Measurements from ENCODE around the gene SH2D4B. TPM values are rescaled to one million over a fixed set of nuclear protein-coding genes. Genes with fewer than 3 reads are reported as not detected.

Gene SH2D4B
- total RNA-seq, 1 experiment from 2014 or later = 0.24 TPM

GRCh38 chr10:80681142-80681541, 143.4 kb downstream of the SH2D4B start:
- BruUV-seq (replicated peaks) = no TSS peak
- TF ChIP-seq EZH2 (IDR thresholded peaks at IDR 0.05; ENCODE audit: low read depth) (no peak), CTCF (conservative IDR thresholded peaks at IDR 0.05) (no peak)
- Histone ChIP-seq H4K20me1 (ENCODE audit: insufficient read depth) (no peaks in the 10 kb centered on the region), H3K9me2 (ENCODE audit: insufficient read depth) (0 out of 2 replicates have a peak, but pooled peaks cover 4% of the 10 kb centered on the region), H3K36me3 (ENCODE audit: low read depth) (no peaks in the 10 kb centered on the region), H3K4me1 (replicated peaks; ENCODE audit: insufficient read depth) (no peaks in the 10 kb centered on the region), H3K9me3 (ENCODE audit: insufficient read depth, low read depth) (no peaks in the 10 kb centered on the region), H3K27ac (no peak overlapping the region), H2AFZ (no peak overlapping the region), H3K4me2 (no peak overlapping the region), H3K27me3 (ENCODE audit: insufficient read depth, low read depth) (peaks cover 10% of the 10 kb centered on the region; the same call in 1 of the 2 replicates), H3K79me2 (ENCODE audit: low read depth) (no peaks in the 10 kb centered on the region), H3K4me3 (no peak overlapping the region), H3F3A (ENCODE audit: insufficient read depth, low read depth) (no peaks in the 10 kb centered on the region)
- CTCF ChIA-PET = no interaction called here
- DNase-seq = no peak
- POLR2A ChIA-PET (ENCODE audit: unreplicated experiment) = no interaction called here
- intact Hi-C loops (cut with micrococcal nuclease; ENCODE audit: unreplicated experiment) = no loop called here

DNA sequence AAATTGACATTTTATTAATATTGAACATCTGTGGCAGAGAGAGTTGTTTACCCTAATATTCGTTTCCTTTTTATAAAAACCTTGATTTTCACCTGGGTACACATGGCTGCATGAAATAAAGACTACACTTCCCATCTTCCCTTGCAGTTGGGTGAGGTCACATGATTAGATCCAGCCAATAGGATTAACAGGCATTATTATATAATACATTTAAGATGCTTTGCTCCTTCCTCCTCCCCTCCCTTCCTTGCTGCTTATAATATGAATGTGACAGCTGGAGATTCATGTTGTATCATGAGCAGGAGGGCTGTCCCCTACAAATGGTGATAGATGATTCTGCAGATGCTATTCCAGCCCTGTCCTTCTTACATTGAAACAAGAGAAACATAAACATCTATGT, 146.6 kb downstream of the SH2D4B start:
- no peak for DNase-seq

DNA sequence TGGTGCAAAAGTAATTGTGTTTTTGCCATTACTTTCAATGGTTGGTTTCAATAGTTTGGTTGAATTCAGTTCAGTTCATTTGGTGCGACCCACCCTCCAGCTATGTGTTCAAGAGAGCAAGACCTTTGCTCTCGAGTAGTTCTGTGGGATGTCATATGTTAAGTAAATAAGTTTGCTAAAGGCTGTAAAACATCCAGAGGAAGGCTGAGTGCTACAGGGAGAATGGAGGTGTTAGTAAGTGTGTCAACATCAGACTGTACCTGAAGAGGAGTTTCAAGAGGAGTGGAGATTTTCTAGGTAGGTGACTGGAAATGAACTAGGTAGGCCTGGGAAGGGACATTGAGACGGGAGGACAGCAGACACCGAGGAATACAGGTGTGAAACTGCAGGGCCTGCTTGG, 147.7 kb downstream of the SH2D4B start:
- TF ChIP-seq CTCF (conservative IDR thresholded peaks at IDR 0.05) (no peak), EZH2 (IDR thresholded peaks at IDR 0.05; ENCODE audit: low read depth) (no peak)
- H3K4me1 ChIP-seq (replicated peaks; ENCODE audit: insufficient read depth) = no peaks in the 10 kb centered on the region
- H2AFZ ChIP-seq = no peak overlapping the region
- POLR2A ChIA-PET (ENCODE audit: unreplicated experiment) = no interaction called here
- H3K9me3 ChIP-seq (ENCODE audit: insufficient read depth, low read depth) = no peaks in the 10 kb centered on the region
- peaks cover 16% of the 10 kb centered on the region; the same call in 1 of the 2 replicates for H3K27me3 ChIP-seq (ENCODE audit: insufficient read depth, low read depth)
- no peak overlapping the region for H3K4me2 ChIP-seq
- H3K79me2 ChIP-seq (ENCODE audit: low read depth) = no peaks in the 10 kb centered on the region
- H3K36me3 ChIP-seq (ENCODE audit: low read depth) = no peaks in the 10 kb centered on the region
- CTCF ChIA-PET = interaction anchor here (0.6 kb wide), 1 partner anchor 120 kb away, joined by 3 read pairs; no protein-coding TSS in a partner anchor
- H3K9me2 ChIP-seq (ENCODE audit: insufficient read depth) = no peaks in the 10 kb centered on the region
- H3F3A ChIP-seq (ENCODE audit: insufficient read depth, low read depth) = no peaks in the 10 kb centered on the region
- intact Hi-C loops (cut with micrococcal nuclease; ENCODE audit: unreplicated experiment) = no loop called here
- no peak overlapping the region for H3K27ac ChIP-seq
- H4K20me1 ChIP-seq (ENCODE audit: insufficient read depth) = no peaks in the 10 kb centered on the region
- H3K4me3 ChIP-seq = no peak overlapping the region
- DNase-seq = no peak
- BruUV-seq (replicated peaks) = no TSS peak

More for the DNA sequence above, 146.6 kb downstream of the SH2D4B start:
- Histone ChIP-seq H4K20me1 (ENCODE audit: insufficient read depth) (no peaks in the 10 kb centered on the region), H3K4me1 (replicated peaks; ENCODE audit: insufficient read depth) (no peaks in the 10 kb centered on the region), H3K27me3 (ENCODE audit: insufficient read depth, low read depth) (peaks cover 8% of the 10 kb centered on the region; the same call in 1 of the 2 replicates), H3K4me3 (no peak overlapping the region), H3K9me2 (ENCODE audit: insufficient read depth) (0 out of 2 replicates have a peak, but pooled peaks cover 4% of the 10 kb centered on the region), H3K4me2 (no peak overlapping the region), H3K36me3 (ENCODE audit: low read depth) (no peaks in the 10 kb centered on the region), H3K79me2 (ENCODE audit: low read depth) (no peaks in the 10 kb centered on the region), H3F3A (ENCODE audit: insufficient read depth, low read depth) (no peaks in the 10 kb centered on the region), H3K9me3 (ENCODE audit: insufficient read depth, low read depth) (no peaks in the 10 kb centered on the region), H3K27ac (no peak overlapping the region), H2AFZ (no peak overlapping the region)
- POLR2A ChIA-PET (ENCODE audit: unreplicated experiment) = no interaction called here
- intact Hi-C loops (cut with micrococcal nuclease; ENCODE audit: unreplicated experiment) = no loop called here
- TF ChIP-seq CTCF (conservative IDR thresholded peaks at IDR 0.05) = no peak
- TF ChIP-seq EZH2 (IDR thresholded peaks at IDR 0.05; ENCODE audit: low read depth) = no peak
- CTCF ChIA-PET = no interaction called here
- no TSS peak for BruUV-seq (replicated peaks)

Data from PC-9 (cell line).